GM12892 (cell line): ENCODE results near the gene LRRC70.

Source experiments
- POLR2A ChIP-seq: IDR thresholded peaks from 2 replicates; pipeline ENCODE4 v1.6.1; 2011; ENCODE audit warnings: low read depth, low read length, control low read depth
- POLR2AphosphoS5 ChIP-seq: IDR thresholded peaks from 2 replicates; pipeline ENCODE4 v1.6.1; 2011; ENCODE audit warnings: low read depth, low read length, control low read depth
- TAF1 ChIP-seq: IDR thresholded peaks from 2 replicates; pipeline ENCODE4 v1.6.1; 2011; ENCODE audit warnings: low read depth, mild to moderate bottlenecking, control low read depth, low read length, borderline replicate concordance

- TF ChIP-seq POLR2A (no peak), TAF1 (no peak), POLR2AphosphoS5 (no peak)
These were observed 35.9 kb upstream of the LRRC70 start for GRCh38 chr5:62542720-62543119.
